HG03045 (cell line): Measurements from ENCODE around the gene STAT5B.
A peak's percentile ranks its signal among the peaks of the same experiment; 100 is the strongest.

Source experiments
- ATAC-seq: cut with Tn5 transposase; IDR thresholded peaks from one replicate; pipeline ENCODE4 v1.9.1; 2021; ENCODE audit warnings: mild to moderate bottlenecking, moderate library complexity; ENCODE audit not compliant: unreplicated experiment

Gene STAT5B

DNA sequence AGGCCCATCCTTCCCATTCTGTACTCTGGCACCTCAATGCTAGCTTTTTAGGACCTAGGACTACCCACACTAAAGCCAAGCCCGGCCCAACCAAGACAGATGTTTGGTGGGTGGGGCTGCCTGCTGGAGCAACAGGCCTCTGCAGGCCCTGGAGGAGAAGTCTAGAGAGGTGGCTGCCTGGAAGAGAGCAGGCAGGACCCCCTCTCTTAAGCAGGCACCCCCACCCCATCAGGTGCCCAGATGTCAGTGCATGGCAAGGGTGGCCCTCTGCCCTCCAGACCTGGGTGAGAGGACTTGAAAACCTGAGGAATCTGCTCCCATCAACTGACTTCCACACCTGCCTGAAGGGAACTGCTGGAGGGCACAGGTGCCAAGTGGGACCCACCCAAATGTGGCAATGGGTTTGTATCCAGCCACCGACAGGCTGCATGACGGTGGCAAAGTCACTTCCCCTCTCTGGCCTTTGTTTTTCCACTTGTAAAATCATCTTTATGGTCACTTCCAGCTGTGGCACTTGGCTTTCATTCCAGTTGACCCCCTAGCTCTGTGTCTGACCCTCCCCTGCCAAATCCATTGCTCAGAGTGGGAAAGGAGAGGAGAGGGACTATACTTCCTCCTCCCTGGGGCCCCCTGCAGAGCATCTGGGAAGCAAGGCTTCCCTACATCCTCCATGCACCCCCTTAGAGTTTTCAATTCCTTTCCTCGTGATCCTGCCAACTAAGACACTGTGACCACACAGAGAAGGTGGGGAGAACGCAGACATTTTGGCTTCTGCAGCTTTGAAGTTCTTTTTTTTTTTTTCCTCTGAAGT lies 10.4 kb upstream of the STAT5B start:
- ATAC-seq = no peak

- no peak for ATAC-seq
Observed at GRCh38 chr17:42285346-42286050, 9.3 kb upstream of the STAT5B start.

- ATAC-seq = no peak
Observed at GRCh38 chr17:42284566-42284965, 8.4 kb upstream of the STAT5B start.

DNA sequence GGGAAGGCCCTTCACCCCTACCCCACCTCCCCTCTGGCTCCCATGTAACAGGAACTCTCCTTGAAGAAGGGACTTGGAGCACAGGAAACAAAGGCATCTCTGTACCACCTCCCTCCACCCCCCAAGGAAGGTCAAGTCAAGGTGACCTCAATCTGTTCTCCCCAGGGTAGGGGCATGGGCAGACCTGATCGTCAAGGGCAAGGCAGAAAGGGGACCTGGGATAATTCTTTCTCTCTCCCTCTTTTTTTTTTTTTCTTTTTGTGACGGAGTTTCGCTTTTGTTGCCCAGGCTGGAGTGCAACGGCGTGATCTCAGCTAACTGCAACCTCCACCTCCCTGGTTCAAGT lies 7.8 kb upstream of the STAT5B start:
- ATAC-seq = no peak

- ATAC-seq = no peak
Observed at GRCh38 chr17:42283241-42284023, 7.2 kb upstream of the STAT5B start.

DNA sequence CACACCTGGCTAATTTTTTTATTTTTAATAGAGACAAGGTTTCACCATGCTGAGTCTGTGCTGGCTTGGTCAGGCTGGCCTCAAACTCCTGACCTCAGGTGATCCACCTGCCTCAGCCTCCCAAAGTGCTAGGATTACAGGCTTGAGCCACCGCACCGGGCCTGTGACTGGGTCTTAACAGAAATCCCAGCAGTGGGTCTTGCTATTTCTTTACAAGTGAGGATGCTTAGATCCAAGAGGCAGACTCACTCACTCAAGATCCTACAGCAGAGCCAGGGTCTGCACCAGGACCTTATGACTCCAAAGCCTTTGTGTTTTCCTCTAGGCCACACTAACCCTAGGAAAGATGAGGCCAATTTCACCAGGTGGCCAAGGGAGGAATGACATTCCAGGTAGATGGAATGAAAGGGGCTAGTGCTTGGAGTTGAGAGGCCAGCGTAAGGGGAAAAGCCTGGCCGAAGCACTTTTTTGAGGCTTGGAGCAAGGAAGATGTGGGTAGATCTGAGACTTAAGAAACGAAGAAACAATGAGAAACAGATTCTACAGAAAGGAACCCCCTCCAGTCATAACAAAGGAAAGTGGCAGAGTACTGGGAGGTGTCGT lies 6.4 kb upstream of the STAT5B start:
- ATAC-seq = no peak

DNA sequence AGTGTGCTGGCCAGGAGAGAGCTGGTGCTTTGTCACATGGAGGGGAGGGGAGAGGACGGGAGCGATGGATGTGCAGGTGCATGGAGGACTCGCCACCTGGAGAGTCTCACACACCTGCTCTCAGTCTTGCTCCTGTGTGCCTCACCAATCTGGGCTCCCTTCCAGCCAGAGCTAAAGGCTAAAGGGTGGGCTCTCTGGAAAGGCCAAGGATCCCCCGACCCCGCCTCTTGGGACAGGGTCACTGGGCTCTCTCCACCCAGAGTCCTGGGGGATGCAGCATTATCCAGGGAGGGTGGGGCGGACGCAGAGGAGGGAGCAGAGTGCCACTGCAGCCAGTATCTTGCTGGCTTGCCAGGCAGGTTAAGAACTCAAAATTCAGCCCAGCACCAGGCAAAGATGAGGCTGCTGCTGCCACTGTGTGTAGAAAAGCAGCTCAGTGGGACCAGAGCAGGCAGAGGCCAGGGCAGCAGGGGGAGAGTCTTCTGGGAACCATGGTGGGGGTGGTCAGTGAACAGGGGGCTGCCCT lies 5.4 kb upstream of the STAT5B start:
- ATAC-seq = no peak

DNA sequence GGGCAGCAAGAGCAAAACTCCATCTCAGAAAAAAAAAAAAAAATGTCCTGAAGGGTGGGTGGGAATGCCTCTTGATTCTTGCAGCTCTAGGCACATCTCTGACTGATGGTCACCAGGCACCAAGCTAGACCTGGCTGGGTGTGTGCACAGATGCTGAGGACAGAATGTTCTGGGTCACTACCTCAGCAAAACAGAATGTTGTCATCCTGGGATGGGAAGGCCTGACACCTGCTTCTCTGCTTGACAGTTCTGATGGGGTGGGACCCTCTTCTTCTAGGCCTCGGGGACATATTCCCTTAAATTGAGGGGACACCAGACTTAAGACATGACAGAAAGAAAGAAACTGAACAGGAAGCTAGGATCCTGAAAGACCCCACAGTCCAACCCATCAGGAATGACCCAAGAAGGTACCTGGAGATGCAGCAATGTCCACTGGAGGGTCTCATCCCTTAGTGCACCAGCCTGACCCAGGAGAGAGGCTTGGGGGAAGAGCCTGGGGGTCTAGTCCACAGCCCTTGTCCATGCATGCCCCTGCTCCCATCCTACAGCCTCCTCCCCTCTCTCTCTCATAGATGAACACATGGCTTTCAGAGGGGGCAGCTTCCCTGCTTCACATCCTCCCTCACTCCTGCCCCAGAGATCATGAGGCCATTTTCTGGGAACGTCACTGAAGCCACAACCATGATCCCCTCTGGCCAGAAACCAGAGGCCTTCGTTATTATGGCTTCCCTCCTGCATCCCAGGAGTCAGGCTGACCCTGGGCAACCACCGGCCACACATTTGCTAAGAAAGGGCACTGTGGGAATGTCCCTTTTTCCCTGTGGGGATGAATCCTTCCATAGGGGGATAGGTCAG lies 3.8 kb upstream of the STAT5B start:
- no peak for ATAC-seq

DNA sequence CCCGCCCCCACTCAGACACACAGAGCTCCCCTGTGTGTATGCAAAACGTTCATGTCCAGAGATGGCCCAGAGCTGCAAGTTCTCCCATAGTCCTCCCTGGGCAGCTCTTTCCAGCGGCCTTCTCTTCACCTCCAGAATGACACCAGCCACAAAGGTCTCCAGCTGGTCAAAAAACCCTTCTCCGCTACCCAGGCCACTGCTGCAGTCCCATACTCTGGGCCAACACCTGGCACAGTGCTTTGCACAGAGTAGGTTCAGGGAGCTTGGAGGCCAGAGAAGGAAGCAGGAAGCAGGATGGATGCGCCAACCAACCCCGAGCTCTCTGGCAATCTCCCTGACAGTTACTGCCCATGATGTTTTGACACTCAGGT lies 1.1 kb upstream of the STAT5B start:
- ATAC-seq = no peak

DNA sequence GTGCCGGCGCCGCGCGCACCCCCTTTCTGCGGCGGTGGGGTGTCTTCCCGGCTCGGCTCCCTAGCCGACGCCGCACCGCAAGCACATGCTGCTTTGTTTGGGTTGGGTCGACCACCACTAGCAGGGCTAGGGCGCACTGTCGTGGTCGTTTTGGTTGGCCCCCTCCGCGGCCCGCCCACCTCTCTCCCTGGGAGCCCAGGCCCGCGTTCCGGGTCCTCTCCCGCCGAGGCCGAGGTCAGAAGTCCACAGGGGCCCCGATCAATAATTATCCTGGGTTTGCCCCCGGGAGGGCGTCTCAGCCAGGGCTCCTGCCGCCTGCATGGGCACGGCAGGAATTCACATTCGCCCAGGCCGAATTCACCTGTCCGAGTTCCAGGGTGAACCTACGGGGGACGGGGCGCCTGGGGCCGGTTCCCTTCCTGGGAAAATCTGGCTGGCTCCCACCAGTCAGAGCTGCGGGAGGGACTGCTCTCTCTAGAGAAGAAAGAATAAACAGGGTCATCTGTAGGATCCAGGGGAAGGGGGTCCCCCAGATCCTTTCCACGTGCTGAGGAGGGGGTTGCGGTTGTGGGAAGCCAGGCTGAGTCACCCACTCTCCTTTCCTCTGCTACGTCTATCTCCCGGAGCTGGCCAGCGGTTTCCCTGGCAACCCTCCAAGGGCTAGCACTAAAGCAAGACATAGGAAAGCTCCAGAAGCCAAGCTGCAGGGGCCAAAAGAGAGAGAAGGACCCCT lies 584 bp upstream of the STAT5B start:
- peak; percentile 13 for ATAC-seq

DNA sequence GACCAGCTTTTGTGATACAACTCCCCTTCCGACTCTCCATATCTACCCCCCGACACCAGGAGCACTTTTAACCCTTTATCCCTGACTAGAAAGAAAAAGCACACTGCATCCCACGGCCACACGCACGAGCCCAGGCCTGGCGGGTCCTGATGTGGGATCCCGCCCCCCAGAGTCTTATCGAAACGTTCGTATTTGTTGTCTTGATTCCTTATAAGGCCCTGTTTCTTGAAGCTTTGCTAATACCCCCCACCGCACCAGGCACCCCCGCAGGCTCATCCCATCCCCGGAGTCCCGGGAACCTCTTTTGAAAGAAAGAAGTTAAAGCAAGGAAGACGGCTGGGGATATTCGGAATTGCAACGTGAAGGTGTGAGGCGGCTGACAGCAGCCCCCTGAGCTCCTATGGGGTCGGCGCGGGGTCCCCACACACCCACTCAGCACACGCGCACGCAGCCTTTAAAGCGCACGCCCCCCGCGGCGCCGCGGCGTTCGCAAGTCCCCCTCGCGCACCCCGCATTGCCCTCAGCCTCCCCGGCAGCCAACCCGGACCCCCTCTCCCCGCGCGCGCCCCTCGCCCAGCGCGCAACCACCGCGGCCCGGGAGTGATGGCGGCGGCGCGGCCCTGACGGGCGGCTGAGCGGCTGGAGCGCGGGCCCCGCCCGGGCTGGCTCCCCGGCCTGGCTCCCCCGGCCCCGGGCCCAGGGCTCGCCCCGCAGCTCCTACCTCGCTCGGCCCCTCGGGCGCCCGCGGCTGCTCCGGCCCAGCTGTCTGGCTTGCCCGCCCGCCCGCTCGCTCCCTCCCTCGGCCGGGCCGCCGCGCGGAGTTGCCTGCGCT lies 448 bp downstream of the STAT5B start:
- ATAC-seq = peak; percentile 42

GRCh38 chr17:42274812-42275526 lies 1.2 kb downstream of the STAT5B start:
- no peak for ATAC-seq

GRCh38 chr17:42274253-42274542 lies 2.0 kb downstream of the STAT5B start:
- no peak for ATAC-seq

GRCh38 chr17:42273474-42274252 lies 2.5 kb downstream of the STAT5B start:
- ATAC-seq = no peak

GRCh38 chr17:42272162-42272907 lies 3.9 kb downstream of the STAT5B start:
- no peak for ATAC-seq

- no peak for ATAC-seq
Observed at GRCh38 chr17:42271779-42272035, 4.5 kb downstream of the STAT5B start.
